LoVo (cell line): ENCODE results near the gene KRTAP3-3.
A peak's percentile ranks its signal among the peaks of the same experiment; 100 is the strongest.
"Not testable (repeated sequence)": the region's sequence is repeated elsewhere in the genome, so short reads cannot be mapped to it uniquely, and the experiment has no call there.

ENCODE experiments used
- DNase-seq: peaks from one replicate; pipeline ENCODE4 v3.0.0-alpha.2; 2016; ENCODE audit warnings: low spot score

KRTAP3-3 gene

GRCh38 chr17:41004397-41004796, 10.4 kb upstream of the KRTAP3-3 start:
- no peak for DNase-seq

GRCh38 chr17:41003926-41004325, 10.0 kb upstream of the KRTAP3-3 start:
- no peak for DNase-seq

DNA sequence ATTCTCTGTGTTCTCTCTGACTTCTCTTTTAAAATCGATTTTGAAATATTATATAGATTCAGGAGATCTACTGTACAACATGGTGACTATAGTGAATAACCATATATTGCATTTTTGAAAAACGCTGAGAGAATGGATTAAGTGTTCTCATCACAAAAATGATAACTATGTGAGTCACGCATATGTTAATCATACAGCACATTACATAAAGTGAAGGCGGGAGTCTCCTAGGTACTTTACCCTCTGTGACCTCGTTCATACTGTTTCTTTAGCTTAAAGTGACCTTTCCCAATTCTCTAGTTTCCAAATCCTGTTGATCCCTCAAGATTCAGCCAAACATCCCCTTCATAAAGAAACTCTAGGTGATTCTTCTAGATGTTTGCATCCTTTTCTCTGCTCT, 8.8 kb upstream of the KRTAP3-3 start:
- DNase-seq, result no peak

DNA sequence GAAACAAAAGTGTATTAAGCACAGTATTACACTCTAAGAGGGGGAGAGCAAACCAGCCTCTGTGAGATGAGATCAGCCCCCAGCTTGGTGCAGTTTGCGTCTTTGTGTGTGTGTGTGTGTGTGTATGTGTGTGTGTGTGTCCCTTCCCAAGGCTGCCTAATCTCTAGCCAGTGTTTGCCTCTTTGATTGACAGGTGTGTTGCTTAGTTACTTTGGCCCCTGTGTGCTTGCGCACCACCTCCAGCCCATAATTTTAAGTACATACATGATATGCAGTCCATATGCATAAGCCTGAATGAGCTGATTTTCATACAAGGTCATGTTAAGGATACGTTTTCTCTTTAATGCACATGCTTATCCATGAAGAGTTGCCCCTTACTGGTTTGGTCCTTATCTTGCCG, 7.8 kb upstream of the KRTAP3-3 start:
- no peak for DNase-seq

DNA sequence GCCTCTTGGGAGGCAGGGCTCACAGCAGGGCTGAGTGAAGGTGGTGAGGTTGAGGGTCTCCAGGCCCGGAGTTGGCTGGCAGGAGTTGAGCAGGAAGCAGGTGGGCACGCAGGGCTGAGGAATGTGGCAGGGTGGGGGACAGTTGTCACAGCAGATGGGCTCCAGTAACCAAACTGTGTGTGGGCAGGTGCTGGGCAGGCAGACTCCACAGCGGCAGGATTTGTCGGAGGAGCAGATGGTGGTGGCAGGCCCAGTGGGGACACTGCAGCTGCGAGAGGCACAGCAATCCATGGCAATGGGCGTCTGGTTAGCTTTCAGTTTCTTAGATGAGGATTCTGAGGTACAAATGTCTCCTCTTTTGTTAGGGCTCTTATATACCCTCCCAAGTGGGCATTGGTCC, 5.6 kb upstream of the KRTAP3-3 start, which contains the start of gene KRTAP3-2:
Gene KRTAP3-2, minus strand, starts transcription at position 344 of the 400 bp plus-strand sequence. Its CDS starts 53 bp downstream, at position 291.
- not testable (repeated sequence) for DNase-seq

DNA sequence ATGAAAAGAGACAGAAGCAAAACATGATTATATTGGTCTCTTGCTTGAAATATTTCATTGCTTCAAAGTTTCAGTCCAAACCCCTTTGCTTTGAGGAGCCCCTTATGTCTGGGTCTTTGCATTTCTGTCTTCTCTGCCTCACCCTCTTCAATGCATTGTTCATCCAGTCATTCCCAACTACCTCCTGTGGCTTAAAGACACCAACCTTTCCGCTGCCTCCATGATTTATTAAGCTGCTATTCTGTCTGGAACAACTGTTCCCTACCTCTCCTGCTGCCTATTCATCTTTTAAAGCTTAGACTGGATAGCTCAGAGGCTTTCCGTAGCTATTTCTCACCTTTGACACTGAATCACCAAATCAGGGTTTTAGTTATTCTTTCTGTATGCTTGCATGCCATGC, 3.4 kb upstream of the KRTAP3-3 start:
- no peak for DNase-seq

DNA sequence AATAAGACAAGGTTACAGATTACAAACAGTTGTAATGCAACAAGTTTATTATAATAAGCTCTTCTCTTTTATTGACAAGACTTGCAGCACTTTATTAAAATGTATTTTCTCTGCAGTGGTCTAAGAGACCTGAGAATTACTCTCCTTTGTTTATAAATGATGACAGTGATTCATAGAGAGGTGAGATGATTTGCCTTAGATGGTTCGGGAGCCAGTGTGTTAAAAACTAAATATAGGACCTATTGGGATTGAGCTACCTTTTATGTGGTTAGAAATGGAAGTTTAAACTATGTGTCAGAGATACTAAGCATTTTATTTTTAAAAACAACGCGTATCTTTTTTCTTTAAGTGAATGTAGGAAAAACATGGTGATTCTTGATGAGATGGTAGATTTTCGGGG, 2.9 kb upstream of the KRTAP3-3 start:
- DNase-seq, result peak; percentile 35

DNA sequence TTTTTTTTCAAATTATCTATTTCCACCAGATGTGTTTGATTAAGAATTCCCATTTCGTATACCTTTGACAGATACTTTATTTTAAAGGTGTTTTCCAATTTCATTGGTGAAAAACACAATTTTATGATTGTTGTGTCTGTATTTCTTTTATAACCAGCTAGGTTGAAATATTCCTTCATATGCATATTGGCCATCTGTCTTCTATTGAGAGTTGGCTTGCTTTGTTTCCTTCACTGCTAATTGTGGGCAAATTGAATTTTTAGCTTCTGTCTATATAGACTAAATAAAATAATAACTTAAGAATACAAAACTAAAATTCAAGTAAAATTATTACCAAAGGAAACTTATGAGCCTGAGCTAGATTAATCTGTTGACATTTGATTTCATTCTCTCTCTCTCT, 1.2 kb upstream of the KRTAP3-3 start:
- no peak for DNase-seq

GRCh38 chr17:40993084-40993483, 880 bp downstream of the KRTAP3-3 start:
- DNase-seq, result no peak

DNA sequence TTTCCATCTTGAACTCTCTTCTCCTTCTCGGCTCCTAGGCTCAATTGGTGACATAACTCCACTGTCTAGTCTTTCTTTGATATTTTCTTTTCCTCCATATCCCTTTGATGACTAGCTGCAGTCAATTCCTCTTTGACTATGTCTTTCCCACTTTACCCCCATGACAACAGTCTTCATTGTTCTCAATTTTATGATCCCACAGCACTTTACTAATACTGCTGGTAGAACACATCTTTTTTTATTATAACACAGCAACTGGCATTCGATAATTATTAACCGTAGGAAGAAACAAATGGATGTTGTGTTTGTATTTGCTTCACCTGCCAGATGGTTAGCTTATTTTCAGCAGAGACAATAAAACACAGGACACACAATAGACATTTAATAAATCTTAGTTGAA, 1.3 kb downstream of the KRTAP3-3 start:
- DNase-seq, result no peak

- no peak for DNase-seq
Observed at GRCh38 chr17:40986920-40987319, 7.0 kb downstream of the KRTAP3-3 start.

DNA sequence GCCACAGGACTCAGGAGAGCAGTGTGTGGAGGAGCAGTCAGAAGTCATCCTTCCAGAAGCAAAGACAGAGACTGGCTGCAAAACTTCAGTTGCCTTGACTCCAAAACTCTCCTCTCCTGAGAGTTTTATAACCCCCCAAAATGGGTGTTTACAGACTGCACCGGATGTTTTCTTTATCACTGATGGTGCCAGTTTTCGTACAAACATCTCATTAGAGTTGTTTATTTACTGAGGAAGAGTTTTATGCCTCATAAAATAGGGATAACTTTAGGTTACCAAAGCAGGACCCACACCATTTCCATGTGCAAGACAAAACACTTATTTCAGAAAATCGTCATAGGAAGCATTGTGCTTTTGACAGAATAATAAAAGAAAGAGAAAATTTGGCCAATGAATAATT, 9.7 kb downstream of the KRTAP3-3 start, which contains the start of gene KRT40:
Gene KRT40, minus strand, starts transcription at position 101 of the 400 bp plus-strand sequence. Its CDS starts 53 bp downstream, at position 48.
- DNase-seq, result no peak

DNA sequence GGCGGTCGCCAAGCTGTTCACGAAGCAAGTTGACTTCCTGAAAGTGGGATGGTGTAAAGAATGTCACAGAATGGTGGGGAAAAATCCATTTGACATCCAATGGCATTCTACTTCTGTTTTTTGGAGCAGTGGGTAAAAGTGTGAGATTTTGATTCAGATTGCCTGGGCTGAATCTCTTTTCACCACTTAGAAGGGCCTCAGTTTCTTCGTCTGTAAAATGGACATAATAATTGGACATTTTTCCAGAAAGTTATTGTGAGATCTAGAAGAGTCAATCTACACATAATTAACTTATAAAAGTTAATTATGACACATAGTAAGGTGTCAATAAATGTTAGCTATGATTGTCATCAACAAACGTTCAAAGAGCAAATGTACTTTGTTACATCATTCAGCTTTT, 12.8 kb downstream of the KRTAP3-3 start:
- DNase-seq, result no peak

- no peak for DNase-seq
Observed at GRCh38 chr17:40980596-40980995, 13.4 kb downstream of the KRTAP3-3 start.

DNA sequence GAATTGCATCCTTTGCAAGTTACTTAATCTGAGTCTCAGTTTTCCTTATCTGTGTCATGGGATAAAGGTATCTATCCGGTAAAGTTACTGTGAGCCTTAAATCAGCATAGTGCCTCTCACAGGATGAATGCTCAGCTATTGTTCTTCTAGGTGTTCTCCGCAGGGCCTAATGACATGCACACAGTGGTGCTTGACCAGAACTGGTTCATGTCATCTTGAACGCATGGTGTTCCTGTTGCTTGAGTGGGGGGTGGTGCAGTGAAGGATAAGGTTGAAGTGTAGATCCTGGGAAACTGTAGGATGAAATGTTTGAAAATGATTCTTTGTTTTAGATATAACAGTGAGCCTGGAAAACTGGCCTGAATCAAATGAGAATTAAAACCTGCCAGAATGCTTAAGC, 13.8 kb downstream of the KRTAP3-3 start:
- no peak for DNase-seq

- no peak for DNase-seq
Observed at GRCh38 chr17:40978575-40979151, 15.3 kb downstream of the KRTAP3-3 start.

DNA sequence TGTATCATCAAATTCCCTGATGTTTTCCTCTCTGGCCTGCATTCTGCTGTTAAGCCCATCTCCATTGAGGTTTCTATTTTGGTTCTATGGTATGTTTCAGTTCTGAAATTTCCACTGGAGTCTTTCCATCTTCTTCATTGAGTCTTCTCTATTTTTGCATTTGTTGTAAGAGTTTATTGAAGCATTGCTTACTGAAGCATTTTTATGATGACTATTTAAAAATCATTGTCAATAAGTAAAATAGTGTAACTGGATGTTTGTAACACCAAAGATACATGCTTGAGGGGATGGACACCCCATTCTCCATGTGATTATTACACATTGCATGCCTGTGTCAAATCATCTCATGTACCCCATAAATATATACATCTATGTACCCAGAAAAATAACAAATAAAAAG, 18.4 kb downstream of the KRTAP3-3 start:
- no peak for DNase-seq

- DNase-seq, result no peak
Observed at GRCh38 chr17:40974366-40974765, 19.6 kb downstream of the KRTAP3-3 start.

DNA sequence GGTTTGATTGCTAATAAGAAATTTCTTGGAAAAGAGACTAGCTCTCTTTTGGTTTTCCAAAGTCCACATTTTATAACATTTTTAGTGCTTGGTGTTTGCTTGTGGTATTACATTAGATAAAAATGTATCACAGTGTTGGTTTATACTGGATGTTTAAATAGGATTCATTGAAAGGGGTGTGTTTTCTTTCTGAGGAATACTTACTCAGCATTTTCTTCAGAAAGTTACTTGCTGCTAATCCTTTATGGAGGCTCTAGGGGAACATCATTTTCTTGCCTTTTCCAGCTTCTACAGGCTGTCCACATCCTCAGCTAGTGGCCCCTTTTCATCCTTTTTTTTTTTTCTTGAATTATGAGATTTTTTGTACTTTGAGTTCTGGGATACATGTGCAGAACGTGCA, 26.4 kb downstream of the KRTAP3-3 start:
- no peak for DNase-seq

DNA sequence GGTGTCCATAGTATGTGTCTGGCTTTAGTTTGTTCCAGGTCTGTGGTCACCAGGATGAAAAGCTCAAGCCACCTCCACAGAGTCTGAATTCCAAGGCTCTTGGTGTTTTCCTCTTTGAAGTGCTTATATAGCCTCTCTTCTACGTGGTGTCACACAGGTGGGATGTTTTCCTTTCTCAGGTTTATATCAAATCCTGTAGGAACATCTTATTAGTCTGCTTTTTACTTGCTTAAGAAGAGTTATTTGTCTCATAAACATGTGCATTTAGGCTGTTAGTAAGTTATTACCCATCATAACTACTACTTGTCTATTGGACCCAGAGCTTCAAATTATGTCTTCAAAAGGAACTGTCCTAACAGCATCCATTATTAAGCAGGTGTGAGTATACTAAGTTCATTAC, 27.1 kb downstream of the KRTAP3-3 start, which contains the start of gene KRT39:
Gene KRT39, minus strand, starts transcription at position 101 of the 400 bp plus-strand sequence. Its CDS starts 92 bp downstream, at position 9.
- DNase-seq, result no peak

DNA sequence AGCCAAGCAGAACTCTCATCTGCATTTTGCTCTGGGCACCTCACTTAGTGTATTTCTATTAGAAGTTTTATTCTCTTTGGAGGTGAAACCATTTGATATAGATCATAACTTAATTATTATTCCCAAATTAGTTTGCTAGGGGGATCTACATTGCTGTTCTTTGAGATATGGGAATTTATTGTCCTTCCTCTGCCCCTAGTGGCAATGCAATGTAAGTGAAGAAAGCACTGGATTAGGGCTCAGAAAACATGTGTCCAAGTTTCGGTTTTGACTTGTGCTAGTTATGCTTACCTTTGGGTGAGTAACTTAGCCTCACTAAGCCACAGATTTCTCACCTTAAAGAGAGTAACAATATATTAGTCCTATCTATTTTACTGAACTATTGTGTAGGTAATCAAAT, 30.1 kb downstream of the KRTAP3-3 start:
- peak; percentile 62 for DNase-seq

DNA sequence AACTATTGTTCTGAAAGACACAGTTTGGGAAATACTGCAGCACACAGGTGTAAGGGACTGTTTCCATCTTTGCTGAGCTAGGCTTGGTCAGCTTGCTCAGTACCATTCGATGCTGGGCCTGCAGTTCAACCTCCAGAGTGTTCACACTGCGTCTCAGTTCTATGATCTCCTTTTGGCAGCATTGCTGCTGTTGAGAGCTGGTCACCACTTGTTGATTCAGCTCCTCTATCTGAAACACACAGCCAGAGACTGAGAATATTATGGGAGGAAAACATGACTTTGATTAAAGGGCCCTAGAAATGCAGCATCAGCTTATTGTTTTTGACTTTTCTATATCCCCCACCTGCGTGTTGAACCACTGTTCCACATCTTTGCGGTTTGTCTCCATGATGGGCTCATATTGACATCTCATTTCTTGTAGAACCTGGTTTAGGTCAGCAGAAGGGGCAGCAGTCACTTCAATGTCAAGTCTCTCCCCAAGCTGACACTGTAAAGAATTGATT, 31.9 kb downstream of the KRTAP3-3 start:
- no peak for DNase-seq

DNA sequence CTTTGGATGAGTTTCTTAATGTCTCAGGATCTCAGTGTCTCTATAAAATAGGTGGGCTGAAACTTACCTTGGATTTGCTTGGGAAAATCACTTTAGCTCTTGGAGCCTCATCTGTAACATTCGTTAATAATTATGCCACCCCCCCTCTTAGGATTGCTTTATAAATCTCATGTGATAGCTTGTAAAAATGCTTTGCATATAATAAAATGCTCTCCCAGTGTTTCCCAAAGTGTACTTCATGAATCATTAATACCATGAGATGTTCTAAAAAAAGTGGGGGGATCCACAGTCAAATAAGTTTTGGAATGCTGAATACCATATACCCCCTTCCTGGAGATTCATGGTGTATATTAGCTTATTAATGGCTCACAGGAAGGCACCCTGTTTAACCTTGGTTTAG, 32.4 kb downstream of the KRTAP3-3 start:
- DNase-seq, result no peak

- no peak for DNase-seq
Observed at GRCh38 chr17:40960144-40960543, 33.8 kb downstream of the KRTAP3-3 start.
